ENCODE data around the gene VWA8. TPM values are rescaled to one million over a fixed set of nuclear protein-coding genes. Genes with fewer than 3 reads are reported as not detected.

The VWA8 gene
- polyA plus RNA-seq, 3 donors: 2.0 to 4.4 (median 3.4) TPM

DNA sequence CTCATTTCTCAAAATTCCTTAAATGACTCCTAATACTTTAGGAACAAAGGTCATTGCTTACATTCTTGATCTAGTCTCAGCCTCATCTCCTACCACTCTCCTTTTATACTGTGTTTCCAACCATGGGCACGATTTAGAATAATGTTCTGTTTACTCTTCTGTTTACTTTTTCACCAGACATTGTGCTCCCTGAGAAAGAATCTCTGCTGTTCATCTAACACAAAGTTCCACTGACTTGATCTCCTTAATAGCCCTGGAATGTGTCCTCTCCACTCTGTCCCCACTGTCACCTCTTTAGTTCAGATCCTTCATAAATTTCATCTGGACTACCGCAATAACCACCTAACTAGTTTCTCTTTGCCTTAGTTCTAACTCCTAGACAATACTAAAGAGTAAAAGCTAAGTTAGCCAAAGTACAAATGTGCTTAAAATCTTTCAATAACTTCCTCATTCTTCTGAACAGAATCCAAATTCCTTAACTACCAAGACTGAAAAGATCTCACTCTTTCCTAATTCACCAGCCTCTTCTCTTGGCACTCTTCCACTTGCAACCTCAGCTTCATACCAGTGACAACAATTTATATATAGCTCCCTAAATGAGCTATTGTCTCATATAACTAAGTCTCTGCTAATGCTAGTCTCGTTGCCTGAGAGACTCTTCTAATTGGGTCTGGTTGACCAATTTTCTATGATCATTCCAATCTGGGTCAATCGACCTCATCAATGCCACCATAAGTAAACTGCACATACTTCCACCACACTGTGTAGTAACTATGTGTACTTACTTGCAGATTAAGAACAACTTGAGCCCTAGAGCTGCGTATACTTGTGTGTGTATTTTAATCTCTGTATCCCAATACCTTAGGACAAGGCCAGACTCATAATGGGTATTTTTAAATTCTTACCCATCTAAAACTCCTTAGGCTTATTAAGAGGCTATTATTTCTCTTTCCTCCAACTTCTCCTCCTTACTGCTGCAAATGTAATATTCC is 179.9 kb downstream of the VWA8 start:
- H3K27me3 Mint-ChIP-seq (ENCODE audit: low read depth in 3 of 3): peaks cover 0 to 2% (median 0%) of the 10 kb centered on the region in 3 donors
- H3K9me3 Mint-ChIP-seq: no peaks in the 10 kb centered on the region
- no peak overlapping the region for H3K27ac Mint-ChIP-seq
- Histone ChIP-seq H3K9ac (ENCODE audit: insufficient read depth, low read length, poor library complexity, severe bottlenecking) (no peak overlapping the region), H3K79me2 (ENCODE audit: insufficient read depth, low read length) (no peaks in the 10 kb centered on the region), H3K27ac (ENCODE audit: low read depth in 1 of 2, low read length in 2 of 2) (no peak overlapping the region), H2AFZ (ENCODE audit: insufficient read depth, low read depth, low read length, poor library complexity, severe bottlenecking) (no peak overlapping the region), H3K27me3 (ENCODE audit: control insufficient read depth in 2 of 2, insufficient read depth in 2 of 2, low read length in 2 of 2) (no peaks in the 10 kb centered on the region), H3K36me3 (replicated peaks in 1 of 2; ENCODE audit: control insufficient read depth in 1 of 2, insufficient read depth in 2 of 2, low read length in 2 of 2) (peaks cover 0 to 4% of the 10 kb centered on the region in 2 donors), H4K20me1 (ENCODE audit: insufficient read depth, low read length) (no peaks in the 10 kb centered on the region), H3K9me3 (replicated peaks in 1 of 2; ENCODE audit: control insufficient read depth in 1 of 2, insufficient read depth in 1 of 2, low read length in 2 of 2) (no peaks in the 10 kb centered on the region), H3K4me1 (ENCODE audit: control insufficient read depth in 1 of 2, insufficient read depth in 2 of 2, low read length in 2 of 2) (no peaks in the 10 kb centered on the region), H3K4me2 (replicated peaks; ENCODE audit: extremely low read depth, low read length, poor library complexity, severe bottlenecking) (no peak overlapping the region), H3K4me3 (replicated peaks in 1 of 3; ENCODE audit: low read depth in 2 of 3, low read length in 3 of 3) (no peak overlapping the region)
- peaks cover under 1 to 4% of the 10 kb centered on the region in 2 donors for H3K36me3 Mint-ChIP-seq
- no peak for DNase-seq
- 94% methylated on average over 2 of the region's 5 CpGs for WGBS (ENCODE audit: insufficient coverage)
- no peaks in the 10 kb centered on the region for H3K4me1 Mint-ChIP-seq
- intact Hi-C loops (cut with micrococcal nuclease): no loop called here
- no peak overlapping the region for H3K4me3 Mint-ChIP-seq
- TF ChIP-seq, protein P1, sequence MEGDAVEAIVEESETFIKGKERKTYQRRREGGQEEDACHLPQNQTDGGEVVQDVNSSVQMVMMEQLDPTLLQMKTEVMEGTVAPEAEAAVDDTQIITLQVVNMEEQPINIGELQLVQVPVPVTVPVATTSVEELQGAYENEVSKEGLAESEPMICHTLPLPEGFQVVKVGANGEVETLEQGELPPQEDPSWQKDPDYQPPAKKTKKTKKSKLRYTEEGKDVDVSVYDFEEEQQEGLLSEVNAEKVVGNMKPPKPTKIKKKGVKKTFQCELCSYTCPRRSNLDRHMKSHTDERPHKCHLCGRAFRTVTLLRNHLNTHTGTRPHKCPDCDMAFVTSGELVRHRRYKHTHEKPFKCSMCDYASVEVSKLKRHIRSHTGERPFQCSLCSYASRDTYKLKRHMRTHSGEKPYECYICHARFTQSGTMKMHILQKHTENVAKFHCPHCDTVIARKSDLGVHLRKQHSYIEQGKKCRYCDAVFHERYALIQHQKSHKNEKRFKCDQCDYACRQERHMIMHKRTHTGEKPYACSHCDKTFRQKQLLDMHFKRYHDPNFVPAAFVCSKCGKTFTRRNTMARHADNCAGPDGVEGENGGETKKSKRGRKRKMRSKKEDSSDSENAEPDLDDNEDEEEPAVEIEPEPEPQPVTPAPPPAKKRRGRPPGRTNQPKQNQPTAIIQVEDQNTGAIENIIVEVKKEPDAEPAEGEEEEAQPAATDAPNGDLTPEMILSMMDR (IDR thresholded peaks at IDR 0.05): no peak

DNA sequence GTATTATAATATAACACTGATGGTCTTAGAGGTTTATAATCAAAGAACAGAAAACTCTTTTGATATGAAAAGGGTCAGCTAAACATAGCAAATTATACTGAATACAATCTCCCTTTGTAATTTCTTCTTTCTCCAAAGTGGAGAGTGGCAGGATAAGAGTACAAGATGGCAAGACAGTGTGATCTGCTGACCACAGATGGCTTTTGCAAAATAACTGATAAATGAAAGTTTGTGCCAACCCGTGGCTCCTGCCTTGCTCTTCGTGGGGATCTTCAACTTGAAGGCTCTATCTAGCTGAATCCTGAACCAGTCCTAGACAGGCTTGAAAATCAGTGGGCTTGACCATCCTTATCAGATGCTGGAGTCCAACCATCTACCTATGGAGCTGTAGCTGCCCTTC is 185.7 kb downstream of the VWA8 start:
- peaks cover 0 to 2% (median 0%) of the 10 kb centered on the region in 3 donors for H3K27me3 Mint-ChIP-seq (ENCODE audit: low read depth in 3 of 3)
- Histone ChIP-seq H3K27me3 (ENCODE audit: control insufficient read depth in 2 of 2, insufficient read depth in 2 of 2, low read length in 2 of 2) (no peaks in the 10 kb centered on the region), H3K9me3 (replicated peaks in 1 of 2; ENCODE audit: control insufficient read depth in 1 of 2, insufficient read depth in 1 of 2, low read length in 2 of 2) (no peaks in the 10 kb centered on the region), H3K9ac (ENCODE audit: insufficient read depth, low read length, poor library complexity, severe bottlenecking) (no peak overlapping the region), H3K36me3 (replicated peaks in 1 of 2; ENCODE audit: control insufficient read depth in 1 of 2, insufficient read depth in 2 of 2, low read length in 2 of 2) (peaks cover 0 to 10% of the 10 kb centered on the region in 2 donors), H3K4me1 (ENCODE audit: control insufficient read depth in 1 of 2, insufficient read depth in 2 of 2, low read length in 2 of 2) (no peaks in the 10 kb centered on the region), H2AFZ (ENCODE audit: insufficient read depth, low read depth, low read length, poor library complexity, severe bottlenecking) (no peak overlapping the region), H3K4me3 (replicated peaks in 1 of 3; ENCODE audit: low read depth in 2 of 3, low read length in 3 of 3) (no peak overlapping the region), H3K4me2 (replicated peaks; ENCODE audit: extremely low read depth, low read length, poor library complexity, severe bottlenecking) (no peak overlapping the region), H3K27ac (ENCODE audit: low read depth in 1 of 2, low read length in 2 of 2) (no peak overlapping the region), H4K20me1 (ENCODE audit: insufficient read depth, low read length) (no peaks in the 10 kb centered on the region), H3K79me2 (ENCODE audit: insufficient read depth, low read length) (no peaks in the 10 kb centered on the region)
- H3K9me3 Mint-ChIP-seq: peaks cover 0 to 6% (median 2%) of the 10 kb centered on the region in 7 donors
- H3K27ac Mint-ChIP-seq: no peak overlapping the region
- DNase-seq: no peak
- intact Hi-C loops (cut with micrococcal nuclease): no loop called here
- H3K36me3 Mint-ChIP-seq: peaks cover 11% of the 10 kb centered on the region in 2 donors
- no peak overlapping the region for H3K4me3 Mint-ChIP-seq
- TF ChIP-seq, protein P1 (IDR thresholded peaks at IDR 0.05): no peak
- WGBS (ENCODE audit: insufficient coverage): 93% methylated on average over 2 of the region's 2 CpGs
- no peaks in the 10 kb centered on the region for H3K4me1 Mint-ChIP-seq
